Femur (tissue), 1 donor: Measurements from ENCODE around the gene LPCAT2.
"Not testable (repeated sequence)": the region's sequence is repeated elsewhere in the genome, so short reads cannot be mapped to it uniquely, and the experiment has no call there.

Experiments
- DNase-seq: peaks from one replicate; pipeline ENCODE4 v3.0.0-alpha.2; 2017

LPCAT2 gene

DNA sequence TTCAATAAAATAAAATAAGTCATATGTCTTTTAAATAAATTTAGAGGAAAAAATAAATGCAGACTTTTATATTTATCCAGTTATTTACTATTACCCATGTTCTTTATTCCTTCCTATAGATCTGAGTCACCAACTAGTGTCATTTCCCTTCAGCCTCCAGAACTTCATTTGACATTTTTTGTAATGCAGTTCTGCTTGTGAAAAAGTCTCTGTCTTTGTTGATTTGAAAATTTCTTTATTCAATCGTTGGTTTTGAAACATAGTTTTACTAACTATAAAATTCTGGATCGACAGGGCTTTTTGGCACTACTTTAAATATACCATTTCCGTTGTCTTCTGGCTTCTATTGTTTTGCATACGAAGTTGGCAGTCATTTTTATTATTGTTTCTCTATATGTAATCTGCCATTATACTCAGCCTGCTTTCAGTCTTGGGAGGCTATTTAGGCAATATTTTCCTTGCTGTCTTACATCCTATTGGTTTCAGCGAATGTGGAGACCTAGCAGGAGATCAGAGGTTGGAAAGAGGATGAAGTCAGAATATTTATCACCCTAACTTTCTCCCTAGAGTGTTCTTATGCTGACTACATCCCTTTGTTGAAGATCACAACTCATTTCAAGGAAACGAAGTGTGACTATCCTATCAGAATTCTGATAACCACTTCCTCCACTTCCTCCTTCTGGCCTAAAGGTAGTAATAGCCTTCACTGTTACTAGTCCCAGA lies 104.9 kb downstream of the LPCAT2 start:
- no peak for DNase-seq

DNA sequence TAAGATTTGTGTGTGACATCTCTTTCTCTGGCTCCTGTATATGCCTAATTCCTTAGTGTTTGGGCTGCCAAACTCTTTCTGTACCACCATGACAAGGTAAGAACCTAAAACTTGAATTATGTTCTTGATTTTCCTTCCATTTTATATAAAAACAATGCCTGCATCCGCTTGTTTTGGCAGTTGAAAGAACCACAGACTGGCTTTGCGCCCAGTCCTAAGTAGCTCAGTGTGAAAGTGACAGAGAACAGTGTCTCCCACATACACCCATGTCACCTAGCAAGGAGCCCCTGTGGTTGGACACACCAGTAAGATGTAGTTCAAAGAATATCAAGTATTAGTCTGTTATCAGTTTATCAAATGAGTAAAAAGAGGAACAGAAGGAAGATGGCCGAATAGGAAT lies 106.2 kb downstream of the LPCAT2 start:
- no peak for DNase-seq

DNA sequence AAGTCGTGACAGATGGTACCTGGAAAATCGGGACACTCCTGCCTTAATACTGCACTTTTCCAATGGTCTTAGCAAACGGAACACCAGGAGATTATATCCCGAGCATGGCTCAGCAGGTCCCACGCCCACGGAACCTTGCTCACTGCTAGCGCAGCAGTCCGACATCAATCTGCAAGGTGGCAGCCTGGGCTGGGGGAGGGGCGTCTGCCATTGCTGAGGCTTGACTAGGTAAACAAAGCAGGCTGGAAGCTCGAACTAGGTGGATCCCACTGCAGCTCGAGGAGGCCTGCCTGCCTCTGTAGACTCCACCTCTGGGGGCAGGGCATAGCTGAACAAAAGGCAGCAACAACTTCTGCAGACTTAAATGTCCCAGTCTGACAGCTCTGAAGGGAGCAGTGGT lies 106.8 kb downstream of the LPCAT2 start:
- not testable (repeated sequence) for DNase-seq

DNA sequence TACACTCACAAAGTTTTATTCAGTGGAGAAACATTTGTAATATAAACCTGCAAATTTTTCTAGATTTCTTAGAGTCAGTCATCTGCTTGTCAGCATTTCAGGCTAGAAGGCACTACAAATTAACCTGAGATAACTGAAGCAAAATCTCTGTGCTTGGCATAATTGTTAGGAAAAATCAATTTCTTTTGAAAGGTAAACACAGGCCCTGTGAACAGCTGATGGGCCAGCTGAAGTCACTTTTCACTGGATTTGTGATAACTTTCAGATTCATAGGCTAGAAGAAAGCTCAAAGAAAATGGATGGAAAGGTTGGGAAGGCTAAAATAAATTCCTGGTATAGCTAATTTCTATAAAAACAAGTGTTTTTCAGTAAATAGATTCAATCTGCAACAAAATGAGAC lies 112.9 kb downstream of the LPCAT2 start:
- no peak for DNase-seq

DNA sequence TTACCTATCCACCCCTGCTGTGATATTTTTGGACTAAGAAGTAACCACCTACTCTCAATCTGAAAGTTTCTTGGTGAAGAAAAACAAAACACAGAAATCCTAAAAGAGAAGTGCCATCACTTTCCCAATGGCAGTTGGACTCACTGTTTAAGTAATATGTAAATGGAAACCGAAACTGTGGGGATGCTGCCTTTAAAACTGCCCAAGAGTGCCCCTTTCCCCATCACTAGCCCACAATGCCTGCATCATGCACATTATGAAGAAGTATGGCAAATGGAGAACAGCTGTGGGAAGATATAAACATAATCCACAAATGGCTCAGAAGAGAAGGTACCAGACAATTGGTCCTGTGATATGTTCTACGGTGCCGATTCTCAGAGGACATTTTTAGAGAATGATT lies 113.4 kb downstream of the LPCAT2 start:
- no peak for DNase-seq

DNA sequence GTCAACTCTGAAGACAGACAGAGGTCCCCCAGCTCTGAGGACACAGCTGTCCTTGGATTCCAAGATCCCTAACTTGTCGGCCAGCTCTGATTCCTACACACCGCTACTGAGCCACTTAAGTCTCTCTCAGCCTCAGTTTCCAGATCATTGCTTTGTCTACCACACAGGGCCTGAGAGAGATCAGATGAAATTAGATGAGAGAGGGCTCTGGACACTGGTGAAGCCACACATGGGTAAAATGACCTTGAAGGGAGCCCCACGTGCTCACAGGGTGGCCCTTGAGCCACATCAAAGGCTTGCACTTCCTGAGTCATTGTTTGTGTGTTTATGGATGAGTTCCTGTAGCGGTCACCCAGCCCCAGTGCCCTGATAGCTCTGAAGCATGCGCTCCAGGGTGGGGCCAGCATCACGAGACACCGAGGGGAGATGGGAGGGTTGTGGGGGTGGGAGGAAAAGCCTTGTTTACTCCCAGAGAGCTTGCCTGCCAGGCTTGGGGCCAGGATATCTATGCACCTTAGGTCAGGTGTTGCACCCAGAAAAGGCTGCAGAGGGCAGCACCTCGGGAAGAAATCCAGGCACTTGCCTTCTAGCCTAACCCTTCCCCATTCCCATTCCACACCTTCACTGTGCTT lies 114.2 kb downstream of the LPCAT2 start:
- no peak for DNase-seq

DNA sequence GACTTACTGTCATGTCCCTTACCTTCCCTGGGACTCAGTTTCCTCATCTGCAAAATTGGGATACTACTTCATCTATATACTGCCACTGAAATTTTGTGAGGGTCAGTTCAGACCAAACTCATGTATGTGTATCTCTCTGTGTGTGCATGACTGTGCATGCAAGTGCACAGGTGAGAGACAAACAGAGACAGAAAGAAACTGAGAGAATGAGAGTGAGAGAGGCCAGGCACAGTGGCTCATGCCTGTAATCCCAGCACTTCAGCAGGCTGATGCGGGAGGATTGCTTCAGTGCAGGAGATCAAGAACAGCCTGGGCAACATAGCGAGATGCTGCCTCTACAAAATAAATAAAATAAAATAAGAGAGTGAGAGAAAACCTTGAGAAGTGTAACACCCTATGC lies 114.8 kb downstream of the LPCAT2 start:
- DNase-seq = no peak

DNA sequence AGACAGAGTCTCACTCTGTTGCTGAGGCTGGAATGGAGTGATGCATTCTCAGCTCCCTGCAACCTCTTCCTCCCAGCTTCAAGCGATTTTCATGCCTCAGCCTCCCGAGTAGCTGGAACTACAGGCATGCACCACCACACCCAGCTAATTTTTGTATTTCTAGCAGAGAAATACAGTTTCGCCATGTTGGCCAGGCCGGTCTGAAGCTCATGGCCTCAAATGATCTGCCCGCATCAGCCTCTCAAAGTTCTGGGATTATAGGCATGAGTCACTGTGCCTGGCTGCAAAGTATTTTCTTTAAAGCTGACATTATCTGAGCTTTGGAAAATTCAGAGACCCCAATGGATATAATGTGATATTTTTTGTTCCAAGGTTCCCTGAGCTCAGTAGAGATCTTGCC lies 115.8 kb downstream of the LPCAT2 start:
- no peak for DNase-seq

DNA sequence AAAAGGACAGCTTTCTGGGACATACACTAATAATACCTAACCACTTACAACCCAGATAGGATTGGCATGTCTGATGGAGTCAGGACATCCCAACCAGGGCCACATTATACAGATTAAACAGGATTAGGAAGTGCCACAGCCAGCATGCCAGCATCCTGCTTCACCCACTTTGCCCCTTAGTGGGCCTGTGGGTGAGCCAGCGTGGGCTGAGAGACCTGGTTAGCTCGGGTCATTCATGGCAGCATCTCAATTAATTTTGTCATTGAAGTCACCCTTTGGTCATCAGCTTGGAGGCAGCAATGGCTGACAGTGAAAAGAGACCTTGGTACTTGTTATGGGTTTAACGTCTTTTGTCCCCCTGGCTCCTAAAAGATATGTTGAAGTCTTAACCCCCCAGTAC lies 117.0 kb downstream of the LPCAT2 start:
- no peak for DNase-seq

DNA sequence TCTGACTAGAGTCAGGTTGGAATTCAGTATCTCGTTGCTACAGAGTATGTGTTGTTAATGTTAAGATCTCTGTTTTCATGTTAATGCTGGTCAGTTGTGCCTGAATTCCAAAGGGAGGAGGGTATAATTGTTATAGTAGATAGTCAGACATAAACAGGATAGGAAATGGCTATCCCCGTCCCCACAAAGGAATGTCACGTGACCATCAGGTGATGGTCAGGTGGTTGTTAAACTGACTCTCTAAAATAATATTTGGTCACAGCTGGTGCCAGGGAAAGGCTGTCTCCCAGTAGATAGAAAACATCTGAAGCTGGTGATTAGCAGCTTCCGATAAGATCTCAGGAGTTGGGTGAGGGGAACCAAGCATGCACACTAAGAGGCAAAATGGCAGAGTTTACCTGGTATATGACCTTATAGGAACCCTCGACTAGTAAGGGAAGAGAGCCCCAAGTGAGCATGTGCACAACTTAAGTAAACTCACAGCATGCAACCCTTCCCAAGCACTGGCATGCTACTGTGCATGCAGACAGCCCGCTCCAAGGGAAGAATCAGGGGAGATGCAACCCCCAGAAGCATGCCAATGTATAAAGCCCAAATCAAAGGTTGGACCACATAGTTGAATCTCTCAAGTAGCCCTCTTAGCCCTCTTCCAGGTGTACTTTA lies 119.6 kb downstream of the LPCAT2 start:
- no peak for DNase-seq

DNA sequence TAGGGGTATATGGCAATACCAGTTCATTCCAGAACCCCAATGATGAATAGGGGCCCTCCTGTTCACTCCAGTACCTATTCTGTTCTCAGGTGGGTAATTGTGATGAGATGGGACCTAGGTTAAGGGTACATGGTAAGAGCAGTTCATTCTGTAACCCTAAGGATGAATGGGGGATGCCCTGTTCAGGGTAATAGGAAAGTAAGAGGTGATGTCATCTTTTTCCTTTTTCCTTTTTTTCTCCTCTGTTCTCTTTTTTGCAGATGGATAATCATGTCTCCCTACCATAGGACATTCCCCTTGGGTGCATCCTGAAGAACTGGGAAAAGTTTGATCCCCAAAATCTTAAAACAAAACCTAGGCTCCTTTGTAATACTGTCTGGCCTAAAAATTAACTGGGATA lies 121.9 kb downstream of the LPCAT2 start:
- DNase-seq = no peak

DNA sequence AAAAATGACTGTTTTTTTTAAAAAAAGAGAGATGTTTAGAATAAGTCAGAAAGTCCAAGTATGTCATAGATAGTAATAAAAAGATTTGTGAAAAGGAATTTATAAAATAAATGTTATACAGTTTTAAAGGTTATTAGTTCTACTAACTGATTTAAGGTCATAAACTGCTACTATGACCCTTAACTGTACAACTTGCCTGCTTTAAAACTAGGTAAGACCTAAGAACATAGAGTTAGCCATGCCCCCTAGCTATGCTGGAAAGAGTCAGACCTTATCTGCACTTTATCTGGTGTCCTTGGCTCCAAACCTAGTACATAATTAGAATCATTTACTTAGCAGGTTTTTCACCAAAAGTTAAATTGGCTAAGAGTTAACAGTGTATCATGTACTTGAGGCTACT lies 123.4 kb downstream of the LPCAT2 start:
- no peak for DNase-seq

DNA sequence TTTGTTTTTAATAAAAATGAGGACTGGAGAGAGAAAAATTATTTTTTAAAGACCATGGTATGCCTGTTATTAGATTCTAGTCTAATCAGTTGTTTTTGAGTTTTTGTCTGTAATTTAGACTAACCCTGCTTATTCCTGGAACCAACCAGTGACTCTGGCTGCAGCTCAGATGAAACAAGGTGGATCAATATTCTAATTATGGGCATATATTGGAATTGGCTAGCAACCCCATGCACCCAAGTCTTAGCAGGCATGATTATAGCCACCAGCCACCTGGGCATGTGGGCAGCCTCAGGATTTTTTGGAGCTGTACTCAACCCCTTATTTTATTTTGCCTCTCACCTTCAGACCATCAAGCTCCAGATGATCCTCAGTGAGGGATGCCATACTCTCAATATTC lies 125.3 kb downstream of the LPCAT2 start:
- DNase-seq = no peak
